ENCODE data around the gene GFY.

DNA sequence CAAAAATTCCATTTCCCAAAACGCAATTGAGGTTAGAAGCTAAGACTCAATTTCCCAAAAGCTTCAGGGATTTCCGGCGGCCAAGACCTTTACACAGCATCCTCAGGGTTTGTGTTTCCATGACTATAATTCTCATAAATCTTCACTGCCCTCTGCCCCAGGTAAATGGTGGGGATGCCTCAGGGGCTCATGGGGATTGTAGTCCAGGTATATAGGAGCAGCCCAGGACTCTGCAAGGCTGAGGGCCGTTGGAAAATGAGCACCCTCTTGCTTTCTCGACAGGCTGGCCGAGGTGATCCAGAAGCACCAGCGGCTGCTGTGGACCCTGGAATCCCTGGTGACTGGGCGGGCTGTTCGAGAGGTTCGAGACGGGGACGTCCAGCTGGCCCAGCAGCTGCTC, 34.2 kb downstream of the GFY start:
- TF ChIP-seq, protein P1, sequence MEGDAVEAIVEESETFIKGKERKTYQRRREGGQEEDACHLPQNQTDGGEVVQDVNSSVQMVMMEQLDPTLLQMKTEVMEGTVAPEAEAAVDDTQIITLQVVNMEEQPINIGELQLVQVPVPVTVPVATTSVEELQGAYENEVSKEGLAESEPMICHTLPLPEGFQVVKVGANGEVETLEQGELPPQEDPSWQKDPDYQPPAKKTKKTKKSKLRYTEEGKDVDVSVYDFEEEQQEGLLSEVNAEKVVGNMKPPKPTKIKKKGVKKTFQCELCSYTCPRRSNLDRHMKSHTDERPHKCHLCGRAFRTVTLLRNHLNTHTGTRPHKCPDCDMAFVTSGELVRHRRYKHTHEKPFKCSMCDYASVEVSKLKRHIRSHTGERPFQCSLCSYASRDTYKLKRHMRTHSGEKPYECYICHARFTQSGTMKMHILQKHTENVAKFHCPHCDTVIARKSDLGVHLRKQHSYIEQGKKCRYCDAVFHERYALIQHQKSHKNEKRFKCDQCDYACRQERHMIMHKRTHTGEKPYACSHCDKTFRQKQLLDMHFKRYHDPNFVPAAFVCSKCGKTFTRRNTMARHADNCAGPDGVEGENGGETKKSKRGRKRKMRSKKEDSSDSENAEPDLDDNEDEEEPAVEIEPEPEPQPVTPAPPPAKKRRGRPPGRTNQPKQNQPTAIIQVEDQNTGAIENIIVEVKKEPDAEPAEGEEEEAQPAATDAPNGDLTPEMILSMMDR (IDR thresholded peaks at IDR 0.05), result no peak
- no peak for TF ChIP-seq EZH2 (IDR thresholded peaks at IDR 0.05; ENCODE audit: borderline replicate concordance, insufficient read depth, low read depth, low read length, poor library complexity, severe bottlenecking)

Measured in B cell (primary cell).